Fibroblast of lung (primary cell): Measurements from ENCODE around the gene NBPF6.

Experiments used
- CTCF ChIP-seq, 2 donors: IDR thresholded peaks in 1 of 2; conservative IDR thresholded peaks in 1 of 2; 1 replicate in 1 of 2; 2 replicates in 1 of 2; pipeline ENCODE4 v1.5.1; 2011 to 2012; ENCODE audit warnings: low read length in 2 of 2, control low read depth in 1 of 2, inconsistent platforms in 1 of 2, low read depth in 1 of 2, mild to moderate bottlenecking in 1 of 2
- EZH2 ChIP-seq: IDR thresholded peaks from 2 replicates; pipeline ENCODE4 v1.5.1; 2012; ENCODE audit warnings: low read length, control low read depth, mild to moderate bottlenecking; ENCODE audit errors: missing control alignments

GRCh38 chr1:108513044-108513415 lies 62.9 kb downstream of the NBPF6 start:
- TF ChIP-seq CTCF (conservative IDR thresholded peaks at IDR 0.05 in 1 of 2, IDR thresholded peaks at IDR 0.05 in 1 of 2; ENCODE audit: low read depth in 1 of 2, low read length in 2 of 2) (no peak), EZH2 (no peak)
